Activated B cell treated with CpG ODN at 0.5 μM for 24 hours (primary cell): Measurements from ENCODE around the gene PTGDR2. TPM values are rescaled to one million over a fixed set of nuclear protein-coding genes. Genes with fewer than 3 reads are reported as not detected.

ENCODE experiments used
- ATAC-seq: fragments of 200-7000 bp; cut with Tn5 transposase; one replicate; pipeline ENCODE4 v1.10.0; 2021; ENCODE audit warnings: low read depth, mild to moderate bottlenecking, moderate library complexity
- CTCF ChIA-PET: fragments of 350-600 bp; sonication (Branson Sonifier 250); formaldehyde crosslinking; loops from one replicate; lab custom pipeline; 2021; ENCODE audit warnings: antibody characterized with exemption; lab: Charles Lee
- POLR2A ChIA-PET: fragments of 350-600 bp; sonication (Branson Sonifier 250); formaldehyde crosslinking; loops from one replicate; lab custom pipeline; 2021; ENCODE audit warnings: antibody characterized with exemption; lab: Charles Lee
- DNase-seq: peaks from one replicate; pipeline ENCODE4 v3.0.0; 2022
- H3K27ac Mint-ChIP-seq: one replicate; pipeline ENCODE4 v1.8.0; 2020; ENCODE audit warnings: mixed read lengths
- H3K27me3 Mint-ChIP-seq: one replicate; pipeline ENCODE4 v1.8.0; 2021; ENCODE audit warnings: mixed read lengths
- H3K36me3 Mint-ChIP-seq: one replicate; pipeline ENCODE4 v1.8.0; 2021; ENCODE audit warnings: low read depth, mixed read lengths
- H3K4me1 Mint-ChIP-seq: one replicate; pipeline ENCODE4 v1.8.0; 2021; ENCODE audit warnings: mixed read lengths
- H3K4me3 Mint-ChIP-seq: one replicate; pipeline ENCODE4 v1.8.0; 2020; ENCODE audit warnings: mild to moderate bottlenecking, mixed read lengths
- H3K9me3 Mint-ChIP-seq: one replicate; pipeline ENCODE4 v1.8.0; 2020; ENCODE audit warnings: mixed read lengths
- intact Hi-C: fragments of 100-400 bp; cut with micrococcal nuclease; formaldehyde crosslinking; loops from one replicate; pipeline ENCODE4 v1.15.1; 2024
- total RNA-seq: library from RNA; stranded (reverse); gene quantifications from 2 replicates; pipeline ENCODE4 v1.2.3, GENCODE V29; 2022
- TF ChIP-seq, protein P1 (sequence below): fragments of 200-600 bp; IDR thresholded peaks from one replicate; pipeline ENCODE4 v1.8.0; 2022; ENCODE audit warnings: antibody characterized with exemption, mild to moderate bottlenecking

The PTGDR2 gene
- total RNA-seq, 1 donor from 2014 or later: not detected

DNA sequence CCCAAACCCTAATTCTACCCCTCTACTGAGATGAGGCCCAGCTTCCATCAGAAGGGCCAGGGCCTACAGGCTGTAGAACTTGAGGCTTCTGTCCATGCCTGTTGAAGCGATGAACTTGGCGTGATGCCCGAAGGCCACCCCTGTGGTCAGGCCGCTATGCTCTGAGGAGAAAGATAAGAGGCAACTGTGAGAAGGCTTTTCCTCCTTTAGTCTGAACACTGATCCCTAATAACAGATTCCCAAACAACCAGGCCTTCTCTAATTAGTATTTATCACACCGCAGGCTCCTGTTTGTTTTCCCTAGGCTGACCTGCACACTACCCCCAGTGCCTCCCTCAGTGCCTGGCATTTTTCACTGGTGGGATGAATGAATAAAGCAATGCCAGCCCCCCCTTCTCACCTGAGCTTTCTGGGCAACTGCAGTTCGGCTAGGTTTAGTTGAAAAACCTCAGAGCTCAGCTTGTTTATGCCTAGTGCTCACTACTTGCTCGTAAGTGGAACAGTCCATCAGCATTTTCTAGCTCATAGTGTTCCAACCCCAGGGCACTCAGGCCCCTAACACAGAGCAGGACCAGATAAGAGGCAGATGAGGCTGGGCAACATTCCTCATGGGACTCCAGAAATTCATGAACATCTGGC lies 35.5 kb upstream of the PTGDR2 start:
- intact Hi-C loops: loop anchor here (10.0 kb wide), 1 partner anchor 626 kb away; no protein-coding TSS in a partner anchor
- Mint-ChIP-seq H3K27ac (no peak overlapping the region), H3K27me3 (no peaks in the 10 kb centered on the region), H3K4me1 (no peaks in the 10 kb centered on the region), H3K36me3 (peaks cover 71% of the 10 kb centered on the region), H3K9me3 (no peaks in the 10 kb centered on the region), H3K4me3 (no peak overlapping the region)
- CTCF ChIA-PET: interaction anchor here (1.1 kb wide), 1 partner anchor 60 kb away, joined by 3 read pairs; no protein-coding TSS in a partner anchor
- TF ChIP-seq, protein P1, sequence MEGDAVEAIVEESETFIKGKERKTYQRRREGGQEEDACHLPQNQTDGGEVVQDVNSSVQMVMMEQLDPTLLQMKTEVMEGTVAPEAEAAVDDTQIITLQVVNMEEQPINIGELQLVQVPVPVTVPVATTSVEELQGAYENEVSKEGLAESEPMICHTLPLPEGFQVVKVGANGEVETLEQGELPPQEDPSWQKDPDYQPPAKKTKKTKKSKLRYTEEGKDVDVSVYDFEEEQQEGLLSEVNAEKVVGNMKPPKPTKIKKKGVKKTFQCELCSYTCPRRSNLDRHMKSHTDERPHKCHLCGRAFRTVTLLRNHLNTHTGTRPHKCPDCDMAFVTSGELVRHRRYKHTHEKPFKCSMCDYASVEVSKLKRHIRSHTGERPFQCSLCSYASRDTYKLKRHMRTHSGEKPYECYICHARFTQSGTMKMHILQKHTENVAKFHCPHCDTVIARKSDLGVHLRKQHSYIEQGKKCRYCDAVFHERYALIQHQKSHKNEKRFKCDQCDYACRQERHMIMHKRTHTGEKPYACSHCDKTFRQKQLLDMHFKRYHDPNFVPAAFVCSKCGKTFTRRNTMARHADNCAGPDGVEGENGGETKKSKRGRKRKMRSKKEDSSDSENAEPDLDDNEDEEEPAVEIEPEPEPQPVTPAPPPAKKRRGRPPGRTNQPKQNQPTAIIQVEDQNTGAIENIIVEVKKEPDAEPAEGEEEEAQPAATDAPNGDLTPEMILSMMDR: no peak
- POLR2A ChIA-PET: interaction anchor here (0.6 kb wide), 1 partner anchor 622 kb away, joined by 5 read pairs; no protein-coding TSS in a partner anchor
- ATAC-seq (no peak), DNase-seq (no peak)

DNA sequence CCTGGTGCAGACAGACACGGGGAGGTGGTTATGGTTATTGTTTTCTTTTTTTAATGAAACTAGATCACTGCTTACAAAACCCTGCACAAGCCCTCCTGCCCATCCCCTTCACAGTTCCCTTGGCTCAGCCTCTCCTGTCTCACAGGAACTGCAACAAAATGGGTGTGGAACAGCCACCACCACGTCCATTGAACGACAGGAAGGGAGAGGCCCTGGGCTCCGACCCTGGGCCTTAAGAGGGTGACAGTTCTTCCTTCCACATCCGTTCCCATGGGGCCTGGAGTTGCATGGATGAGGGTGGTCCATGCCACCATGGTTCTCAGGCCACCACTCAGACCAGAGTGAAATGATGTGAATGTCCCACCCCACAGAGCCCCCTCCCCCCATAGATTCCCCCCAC lies 34.9 kb upstream of the PTGDR2 start:
- DNase-seq (no peak), ATAC-seq (no peak)
- TF ChIP-seq, protein P1: no peak
- intact Hi-C loops: loop anchor here (10.0 kb wide), 1 partner anchor 626 kb away; no protein-coding TSS in a partner anchor
- CTCF ChIA-PET: no interaction called here
- H3K4me1 Mint-ChIP-seq: no peaks in the 10 kb centered on the region
- no peak overlapping the region for H3K27ac Mint-ChIP-seq
- POLR2A ChIA-PET: no interaction called here
- no peaks in the 10 kb centered on the region for H3K27me3 Mint-ChIP-seq
- H3K36me3 Mint-ChIP-seq: peaks cover 68% of the 10 kb centered on the region
- no peaks in the 10 kb centered on the region for H3K9me3 Mint-ChIP-seq
- no peak overlapping the region for H3K4me3 Mint-ChIP-seq

DNA sequence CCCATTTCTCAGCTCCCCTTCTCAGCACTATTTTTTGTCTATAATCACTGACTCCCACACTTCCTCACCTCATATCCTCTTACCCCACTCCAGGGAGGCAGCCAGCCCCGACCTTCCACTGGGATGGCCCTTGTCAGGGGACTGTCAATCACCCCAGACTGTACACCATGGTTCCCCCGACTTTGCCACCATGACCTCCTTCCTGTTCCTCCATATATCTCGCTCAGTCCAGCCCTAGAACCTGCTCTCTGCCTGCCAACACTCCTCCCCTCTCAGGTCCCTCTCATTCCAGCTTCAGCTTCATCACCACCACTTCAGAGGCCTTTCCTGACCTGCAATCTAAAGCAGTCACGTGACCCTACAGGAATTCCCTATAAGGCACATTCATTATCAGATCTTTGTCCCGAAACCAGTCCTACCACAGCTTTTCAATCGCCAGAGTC lies 34.1 kb upstream of the PTGDR2 start:
- Mint-ChIP-seq H3K9me3 (no peaks in the 10 kb centered on the region), H3K4me1 (no peaks in the 10 kb centered on the region), H3K4me3 (no peak overlapping the region), H3K27ac (no peak overlapping the region), H3K27me3 (no peaks in the 10 kb centered on the region), H3K36me3 (peaks cover 68% of the 10 kb centered on the region)
- intact Hi-C loops: loop anchor here (10.0 kb wide), 1 partner anchor 625 kb away; no protein-coding TSS in a partner anchor
- DNase-seq (no peak), ATAC-seq (no peak)
- CTCF ChIA-PET: interaction anchor here (0.7 to 3.8 kb wide), 2 partner anchors 60 to 449 kb away, joined by 3 to 47 read pairs; no protein-coding TSS in a partner anchor
- POLR2A ChIA-PET: no interaction called here
- TF ChIP-seq, protein P1: no peak

DNA sequence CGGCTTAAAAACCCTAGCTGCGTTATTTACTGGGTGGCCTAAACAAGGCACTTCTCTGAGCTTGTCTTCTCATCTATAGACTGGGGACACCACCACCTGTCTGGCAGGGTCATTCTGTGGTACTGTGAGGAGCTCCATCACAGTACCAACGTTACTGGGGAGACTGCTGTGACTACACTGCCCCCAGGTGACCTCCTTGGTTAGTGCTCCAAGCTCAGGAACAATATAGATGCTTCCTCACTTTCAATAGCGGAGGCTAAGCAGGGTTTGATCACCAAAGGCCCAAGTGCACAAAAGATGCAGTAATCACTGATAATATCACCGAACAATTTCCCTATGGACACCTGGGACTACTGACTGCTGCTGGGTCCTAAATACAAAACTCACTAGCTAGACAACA lies 31.8 kb upstream of the PTGDR2 start:
- TF ChIP-seq, protein P1: no peak
- no peaks in the 10 kb centered on the region for H3K4me1 Mint-ChIP-seq
- no peaks in the 10 kb centered on the region for H3K9me3 Mint-ChIP-seq
- no peak for DNase-seq
- no peak for ATAC-seq
- H3K36me3 Mint-ChIP-seq: peaks cover 61% of the 10 kb centered on the region
- intact Hi-C loops: loop anchor here (1.0 kb wide), 1 partner anchor 56 kb away; no protein-coding TSS in a partner anchor
- no peak overlapping the region for H3K4me3 Mint-ChIP-seq
- no peaks in the 10 kb centered on the region for H3K27me3 Mint-ChIP-seq
- no peak overlapping the region for H3K27ac Mint-ChIP-seq
- CTCF ChIA-PET: interaction anchor here (0.8 to 3.8 kb wide), 7 partner anchors 12 to 622 kb away, joined by 3 to 47 read pairs (median 3); no protein-coding TSS in a partner anchor
- POLR2A ChIA-PET: interaction anchor here (0.6 kb wide), 1 partner anchor 56 kb away, joined by 3 read pairs; no protein-coding TSS in a partner anchor

DNA sequence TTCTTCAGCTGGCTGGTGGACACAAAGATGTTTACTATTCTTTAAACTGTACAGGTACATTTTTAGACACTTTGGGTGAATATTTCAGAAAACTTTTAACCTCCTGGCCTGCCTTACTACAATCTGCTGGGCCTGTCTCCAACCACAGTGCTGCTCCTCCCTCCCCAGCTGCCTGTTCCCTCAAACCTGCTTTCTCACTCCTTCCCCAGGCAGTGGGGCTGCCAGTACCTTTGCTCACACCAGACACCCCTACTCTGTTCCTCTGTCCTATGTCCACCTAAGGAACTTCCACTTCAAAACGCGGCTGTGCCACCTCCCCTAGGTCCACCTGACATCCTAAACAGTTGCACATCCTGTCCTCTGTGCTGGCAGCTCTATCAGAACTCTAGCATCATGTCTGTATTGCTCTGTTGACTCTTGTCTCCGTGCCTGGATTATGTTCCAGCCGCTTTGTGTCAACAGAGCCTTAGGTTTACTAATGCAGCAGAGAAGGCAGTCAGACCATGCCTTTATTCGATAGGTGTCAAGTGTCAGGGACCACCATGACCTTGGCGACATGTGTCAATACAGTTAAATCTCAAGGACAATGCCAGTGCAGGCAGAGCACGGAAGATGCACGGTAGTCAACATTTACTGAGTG lies 25.0 kb upstream of the PTGDR2 start:
- Mint-ChIP-seq H3K27me3 (no peaks in the 10 kb centered on the region), H3K4me1 (no peaks in the 10 kb centered on the region), H3K36me3 (peaks cover 69% of the 10 kb centered on the region), H3K27ac (no peak overlapping the region), H3K4me3 (no peak overlapping the region), H3K9me3 (no peaks in the 10 kb centered on the region)
- intact Hi-C loops: no loop called here
- no peak for ATAC-seq
- TF ChIP-seq, protein P1: no peak
- no peak for DNase-seq
- CTCF ChIA-PET: no interaction called here
- POLR2A ChIA-PET: no interaction called here
